ENCODE measurements around the gene TSEN54.

TSEN54 gene

GRCh38 chr17:75568412-75569255 lies 52.3 kb downstream of the TSEN54 start:
- DNase-seq: no peak

- DNase-seq: no peak
Measured at GRCh38 chr17:75570034-75570676, 53.8 kb downstream of the TSEN54 start.

- DNase-seq: no peak
Measured at GRCh38 chr17:75570772-75571171, 54.4 kb downstream of the TSEN54 start.

GRCh38 chr17:75571197-75571884 lies 55.0 kb downstream of the TSEN54 start:
- DNase-seq: peak; percentile 32 to 83

- DNase-seq: no peak
Measured at GRCh38 chr17:75571885-75572215, 55.5 kb downstream of the TSEN54 start.

- no peak for DNase-seq
Measured at GRCh38 chr17:75572713-75573539, 56.6 kb downstream of the TSEN54 start.

GRCh38 chr17:75573540-75573957 lies 57.2 kb downstream of the TSEN54 start:
- DNase-seq: no peak

- DNase-seq: no peak
Measured at GRCh38 chr17:75573994-75574393, 57.7 kb downstream of the TSEN54 start.
